BJ (cell line): ENCODE data around the gene KRT82. TPM values are rescaled to one million over a fixed set of nuclear protein-coding genes. Genes with fewer than 3 reads are reported as not detected.

ENCODE experiments used
- CTCF ChIA-PET: fragments of 350-600 bp; formaldehyde crosslinking; extraction: SDS; loops from one replicate; lab custom pipeline; 2021; ENCODE audit warnings: antibody characterized with exemption, inconsistent platforms; lab: Yijun Ruan, JAX
- POLR2A ChIA-PET: fragments of 300-600 bp; sonication (Branson Sonifier 250); formaldehyde crosslinking; extraction: SDS; loops from one replicate; lab custom pipeline; 2021; ENCODE audit warnings: antibody characterized with exemption; lab: Charles Lee
- DNase-seq: peaks from one replicate; pipeline ENCODE4 v3.0.0-alpha.2; 2011; ENCODE audit warnings: low read depth
- H3K27me3 ChIP-seq: 2 replicates; pipeline ENCODE4 v1.6.0; 2011; ENCODE audit warnings: low read length; ENCODE audit not compliant: control insufficient read depth, insufficient read depth
- H3K36me3 ChIP-seq: 2 replicates; pipeline ENCODE4 v1.5.1; 2011; ENCODE audit warnings: low read length; ENCODE audit not compliant: control insufficient read depth, insufficient read depth
- H3K4me3 ChIP-seq: 2 replicates; pipeline ENCODE4 v1.5.1; 2011; ENCODE audit warnings: low read depth, mild to moderate bottlenecking, control low read depth, low read length
- polyA plus RNA-seq: library from polyadenylated mRNA; depleted of rRNA; stranded (reverse); fragments of >200 nt; gene quantifications from 2 replicates; pipeline ENCODE4 v1.2.3, GENCODE V29; 2011
- TF ChIP-seq, protein P1 (sequence below): IDR thresholded peaks from 2 replicates; pipeline ENCODE4 v1.5.1; 2011; ENCODE audit warnings: low read depth, mild to moderate bottlenecking, control low read depth, inconsistent platforms, low read length, moderate library complexity; ENCODE audit not compliant: insufficient read depth

KRT82 gene
- polyA plus RNA-seq, 1 experiment: not detected

DNA sequence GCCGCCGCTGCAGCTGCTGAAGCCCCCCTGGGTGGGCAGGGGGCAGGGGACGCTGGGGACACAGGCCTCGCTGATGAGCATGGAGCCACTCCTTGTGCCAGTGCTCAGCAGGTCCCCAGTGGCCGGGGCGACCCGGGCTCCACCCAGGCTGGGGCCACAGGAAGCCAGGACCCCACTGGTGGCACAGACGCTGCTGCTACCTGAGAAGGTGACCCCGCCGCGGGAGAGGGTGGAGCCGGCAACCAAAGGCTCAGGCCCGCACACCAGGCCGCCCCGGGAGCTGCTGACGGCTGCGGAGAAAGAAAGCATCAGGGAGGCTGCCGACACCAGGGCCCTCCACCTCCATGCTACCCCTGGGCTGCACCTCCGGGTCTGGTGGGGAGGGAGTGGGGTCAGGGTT lies 28.0 kb downstream of the KRT82 start:
- H3K36me3 ChIP-seq: no peaks in the 10 kb centered on the region
- H3K4me3 ChIP-seq: no peak overlapping the region
- H3K27me3 ChIP-seq: peaks cover 4% of the 10 kb centered on the region; the same call in 1 of the 2 replicates
- TF ChIP-seq, protein P1, sequence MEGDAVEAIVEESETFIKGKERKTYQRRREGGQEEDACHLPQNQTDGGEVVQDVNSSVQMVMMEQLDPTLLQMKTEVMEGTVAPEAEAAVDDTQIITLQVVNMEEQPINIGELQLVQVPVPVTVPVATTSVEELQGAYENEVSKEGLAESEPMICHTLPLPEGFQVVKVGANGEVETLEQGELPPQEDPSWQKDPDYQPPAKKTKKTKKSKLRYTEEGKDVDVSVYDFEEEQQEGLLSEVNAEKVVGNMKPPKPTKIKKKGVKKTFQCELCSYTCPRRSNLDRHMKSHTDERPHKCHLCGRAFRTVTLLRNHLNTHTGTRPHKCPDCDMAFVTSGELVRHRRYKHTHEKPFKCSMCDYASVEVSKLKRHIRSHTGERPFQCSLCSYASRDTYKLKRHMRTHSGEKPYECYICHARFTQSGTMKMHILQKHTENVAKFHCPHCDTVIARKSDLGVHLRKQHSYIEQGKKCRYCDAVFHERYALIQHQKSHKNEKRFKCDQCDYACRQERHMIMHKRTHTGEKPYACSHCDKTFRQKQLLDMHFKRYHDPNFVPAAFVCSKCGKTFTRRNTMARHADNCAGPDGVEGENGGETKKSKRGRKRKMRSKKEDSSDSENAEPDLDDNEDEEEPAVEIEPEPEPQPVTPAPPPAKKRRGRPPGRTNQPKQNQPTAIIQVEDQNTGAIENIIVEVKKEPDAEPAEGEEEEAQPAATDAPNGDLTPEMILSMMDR: no peak
- DNase-seq: no peak
- POLR2A ChIA-PET: no interaction called here
- CTCF ChIA-PET: interaction anchor here (0.5 to 4.7 kb wide), 5 partner anchors 129 to 507 kb away, joined by 3 to 18 read pairs (median 4); no protein-coding TSS in a partner anchor

DNA sequence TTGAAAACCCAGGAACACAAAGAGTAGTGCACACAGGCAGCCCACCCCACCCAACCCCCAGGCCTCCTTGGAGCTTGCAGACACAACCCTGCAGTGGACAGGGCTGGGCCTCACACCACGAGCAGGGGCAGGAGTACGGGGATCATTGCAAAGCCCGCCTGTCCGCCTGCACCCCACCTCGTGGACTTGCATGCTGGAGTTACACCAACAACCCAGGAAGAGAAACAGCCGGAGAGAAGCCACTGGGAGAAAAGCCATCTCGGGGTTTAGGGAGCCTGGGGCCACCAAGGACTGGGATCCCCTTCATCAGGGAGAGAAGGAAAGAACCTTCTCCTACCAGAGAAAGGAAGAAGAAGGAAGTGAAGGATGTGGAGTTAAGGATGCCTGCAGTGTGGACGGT lies 28.9 kb downstream of the KRT82 start:
- TF ChIP-seq, protein P1: no peak
- Histone ChIP-seq H3K27me3 (0 out of 2 replicates have a peak, but pooled peaks cover 1% of the 10 kb centered on the region), H3K4me3 (no peak overlapping the region), H3K36me3 (no peaks in the 10 kb centered on the region)
- POLR2A ChIA-PET: no interaction called here
- DNase-seq: no peak
- CTCF ChIA-PET: interaction anchor here (0.6 to 3.6 kb wide), 4 partner anchors 19 to 508 kb away, joined by 3 to 13 read pairs (median 4); no protein-coding TSS in a partner anchor

DNA sequence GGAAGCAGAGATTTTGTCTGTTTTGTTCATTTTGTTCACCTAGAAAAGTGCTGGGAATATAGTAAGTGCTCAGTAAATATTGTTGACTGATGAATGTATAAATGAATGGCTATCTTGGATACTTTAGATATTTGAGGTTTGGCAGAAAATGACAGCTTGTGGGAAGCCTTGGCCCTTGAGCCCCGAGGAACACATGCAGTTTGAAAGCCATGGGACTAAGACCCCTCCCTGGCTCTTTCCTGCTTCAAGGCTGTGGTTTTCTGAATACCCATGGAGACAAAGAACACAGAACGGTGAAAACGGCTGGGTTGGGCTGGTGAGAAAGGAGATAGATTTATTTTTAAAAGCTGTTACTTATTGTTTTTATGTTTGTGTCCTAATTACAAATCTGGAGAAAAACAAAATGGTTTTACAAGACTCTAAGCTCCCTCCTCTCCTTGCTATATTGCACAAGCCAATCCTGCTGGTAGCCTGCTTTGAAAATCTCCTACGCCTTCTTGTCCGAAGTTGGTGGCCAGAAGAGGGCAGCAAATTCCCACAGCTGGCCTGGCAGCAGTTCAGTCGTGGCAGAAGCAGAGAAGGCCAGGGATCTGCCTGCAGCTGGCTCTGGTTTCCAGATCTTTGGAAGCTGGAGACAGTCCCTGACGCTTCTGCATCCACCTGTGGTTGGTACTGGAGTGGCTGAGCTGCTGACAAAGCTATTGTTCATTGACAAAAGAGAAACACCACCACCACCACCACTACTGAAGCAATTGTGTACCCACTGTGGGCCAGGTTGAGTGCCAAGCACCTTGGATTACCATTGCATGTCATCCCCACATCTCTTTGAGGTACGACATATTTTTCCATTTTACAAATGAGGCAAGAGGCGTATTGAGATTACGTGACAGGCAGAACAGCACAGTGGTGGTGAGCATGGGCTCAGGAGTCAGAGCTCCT lies 33.6 kb downstream of the KRT82 start:
- peaks cover 12% of the 10 kb centered on the region for H3K27me3 ChIP-seq
- H3K4me3 ChIP-seq: no peak overlapping the region
- ChIA-PET CTCF (interaction anchor here (0.6 to 8.0 kb wide), 51 partner anchors 9 to 614 kb away, joined by 3 to 142 read pairs (median 5); partner anchors contain the start of genes KRT4, KRT75 and KRT84), POLR2A (no interaction called here)
- peak; percentile 47 for DNase-seq
- TF ChIP-seq, protein P1: peak; percentile 93
- no peaks in the 10 kb centered on the region for H3K36me3 ChIP-seq

DNA sequence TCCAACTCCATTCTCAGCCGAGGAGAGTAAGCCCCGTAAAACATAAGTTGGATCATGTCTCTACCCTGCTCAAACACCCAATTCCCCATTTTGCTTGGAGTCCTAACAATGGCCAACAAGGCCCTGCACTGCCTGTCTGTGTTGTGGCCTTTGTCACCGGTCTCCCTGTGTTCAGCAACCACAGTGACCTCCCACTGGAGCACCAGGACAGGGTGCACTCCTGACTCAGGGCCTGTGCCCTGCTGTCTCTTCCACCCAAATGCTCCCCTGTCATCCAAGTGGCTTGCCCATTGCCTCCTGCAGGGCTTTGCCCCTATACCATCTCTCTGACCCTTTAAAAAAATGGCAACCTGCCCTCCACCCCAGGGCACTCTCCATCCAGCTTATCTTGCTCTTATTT lies 34.4 kb downstream of the KRT82 start:
- ChIA-PET CTCF (interaction anchor here (0.8 to 8.0 kb wide), 20 partner anchors 10 to 615 kb away, joined by 3 to 142 read pairs (median 6); partner anchors contain the start of gene KRT84), POLR2A (no interaction called here)
- TF ChIP-seq, protein P1: no peak
- no peak overlapping the region for H3K4me3 ChIP-seq
- H3K36me3 ChIP-seq: no peaks in the 10 kb centered on the region
- no peak for DNase-seq
- H3K27me3 ChIP-seq: peaks cover 12% of the 10 kb centered on the region

DNA sequence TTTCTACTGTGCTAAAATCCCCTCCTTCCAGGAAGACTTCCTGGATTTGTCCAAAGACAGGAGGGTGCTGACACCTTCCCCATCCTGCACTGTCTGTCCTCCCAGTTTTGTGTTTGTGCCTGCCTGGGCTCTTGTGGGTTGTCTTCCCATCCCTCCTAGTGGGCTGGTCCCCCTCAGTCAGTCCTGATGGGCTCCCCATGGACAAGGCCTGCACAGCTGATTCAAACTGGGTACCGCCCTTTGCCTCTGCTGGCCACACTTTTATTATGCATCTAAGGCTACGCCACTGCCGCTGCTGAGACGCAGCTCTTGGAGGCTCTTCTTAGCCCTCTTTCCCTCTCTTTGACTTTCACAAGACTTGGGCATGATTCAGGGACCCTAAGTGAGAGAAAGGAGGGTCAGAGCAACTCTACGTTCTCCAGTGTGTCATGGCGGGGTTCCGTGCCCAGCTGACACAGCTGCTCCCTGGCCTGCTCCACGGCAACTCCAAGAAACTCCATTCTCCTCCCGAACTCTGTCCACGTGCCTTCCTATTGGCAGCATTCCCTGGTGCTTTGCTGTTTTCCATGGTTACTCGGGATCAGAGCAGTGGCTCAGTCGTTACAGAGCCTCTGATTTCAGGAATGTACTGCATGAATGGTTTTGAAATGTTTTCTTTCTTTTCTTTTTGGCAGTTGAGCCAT lies 35.1 kb downstream of the KRT82 start:
- H3K36me3 ChIP-seq: no peaks in the 10 kb centered on the region
- peak; percentile 11 for DNase-seq
- H3K27me3 ChIP-seq: peaks cover 14% of the 10 kb centered on the region
- no peak overlapping the region for H3K4me3 ChIP-seq
- ChIA-PET CTCF (interaction anchor here (0.6 to 8.0 kb wide), 16 partner anchors 10 to 609 kb away, joined by 3 to 142 read pairs (median 6); partner anchors contain the start of gene KRT84), POLR2A (interaction anchor here (0.6 kb wide), 1 partner anchor 209 kb away, joined by 4 read pairs; no protein-coding TSS in a partner anchor)
- TF ChIP-seq, protein P1: no peak
